ENCODE measurements around the gene PPP1R12C.
"Not testable (repeated sequence)": the region's sequence is repeated elsewhere in the genome, so short reads cannot be mapped to it uniquely, and the experiment has no call there.

GRCh38 chr19:55155784-55156183 is 38.3 kb upstream of the PPP1R12C start:
- TF ChIP-seq CTCF (IDR thresholded peaks at IDR 0.05); POLR2AphosphoS5 (IDR thresholded peaks at IDR 0.05; ENCODE audit: low read depth, low read length); REST (IDR thresholded peaks at IDR 0.05; ENCODE audit: insufficient read depth in 1 of 2, low read depth in 2 of 2, low read length in 1 of 2); TCF7L2 (IDR thresholded peaks at IDR 0.05; ENCODE audit: low read depth, low read length): not testable (repeated sequence)
